ENCODE measurements around the gene AFAP1L2.

Gene AFAP1L2

DNA sequence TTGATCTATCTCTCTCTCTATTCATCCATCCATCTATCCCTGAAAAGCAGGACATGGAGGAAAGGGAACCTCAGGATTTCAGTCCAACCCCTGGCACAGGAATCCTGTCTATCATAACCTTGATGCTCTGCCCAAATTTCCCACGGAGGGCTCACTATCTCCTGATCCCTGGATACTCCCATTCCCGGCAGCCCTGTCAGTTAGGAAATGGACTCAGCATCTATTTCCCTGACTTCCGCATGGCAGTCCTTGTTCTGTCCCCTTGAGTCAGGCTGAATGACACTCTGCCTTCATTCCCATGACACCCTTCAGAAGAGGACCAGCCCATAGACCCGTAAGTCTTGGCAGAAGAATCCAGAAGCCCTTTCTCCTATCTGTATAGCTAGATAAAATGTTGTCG, 87.6 kb downstream of the AFAP1L2 start:
- in situ Hi-C loops (cut with HindIII; ENCODE audit: low sequenced_read_pairs) = no loop called here

DNA sequence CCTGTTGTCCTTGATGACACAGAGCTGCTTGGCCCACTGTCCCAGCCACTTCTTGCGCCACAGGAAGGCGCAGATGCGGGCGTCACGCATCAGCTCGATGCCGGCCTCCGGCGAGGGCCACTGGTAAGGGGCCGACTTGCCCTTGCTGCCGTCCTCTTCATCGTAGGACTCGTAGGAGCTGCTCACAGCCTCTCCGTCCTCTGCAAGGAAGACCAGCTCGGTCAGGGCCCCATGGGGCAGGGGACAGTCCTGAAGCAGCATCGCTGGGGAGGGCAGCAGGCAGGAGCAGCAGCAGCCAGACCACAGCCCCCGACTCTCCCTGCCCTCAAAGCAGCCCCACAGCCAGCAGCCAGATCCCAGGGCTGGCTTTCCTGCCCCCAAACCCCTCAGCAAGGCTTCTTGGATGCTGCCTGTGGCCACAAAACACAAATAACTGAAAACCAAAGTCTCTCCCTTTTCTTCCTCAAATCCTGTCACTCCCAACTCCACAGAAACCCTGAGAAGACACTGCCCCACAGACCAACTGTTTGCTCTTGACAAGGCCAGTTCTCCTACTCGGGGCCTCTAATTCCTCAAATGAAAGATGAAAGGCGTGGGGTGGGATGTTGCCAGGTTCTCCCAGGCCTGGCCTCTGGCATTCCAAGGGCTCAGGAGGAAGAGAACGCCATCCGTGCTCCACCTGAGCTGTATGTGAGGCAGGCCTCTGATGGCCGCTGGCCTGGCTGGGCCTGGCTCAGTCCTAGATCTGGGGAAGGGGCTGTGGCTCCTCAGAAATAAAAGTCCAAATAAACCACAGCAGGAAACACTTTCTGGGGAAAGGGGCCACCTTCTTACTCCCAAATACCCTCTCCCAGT, 88.5 kb downstream of the AFAP1L2 start:
- in situ Hi-C loops (cut with HindIII; ENCODE audit: low sequenced_read_pairs) = no loop called here

DNA sequence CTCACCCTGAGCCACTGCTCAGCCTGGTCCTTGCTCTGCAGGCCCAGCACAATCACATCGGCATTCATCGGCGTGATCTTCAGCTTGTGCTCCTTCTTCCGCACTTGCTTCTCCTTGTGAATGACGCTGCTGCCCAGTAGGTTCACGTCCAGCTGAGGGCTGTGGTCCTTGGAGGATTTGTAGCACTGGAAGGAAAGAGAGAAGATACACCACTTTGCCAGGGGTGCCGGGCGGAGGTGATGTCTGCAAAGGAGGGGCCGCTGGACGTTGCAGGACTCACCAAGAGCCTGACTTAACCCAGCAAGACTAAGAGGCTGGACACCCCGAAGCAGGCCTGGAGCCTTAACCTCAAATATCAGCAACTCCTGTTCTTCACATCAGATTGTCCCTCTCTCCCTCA, 90.4 kb downstream of the AFAP1L2 start:
- in situ Hi-C loops (cut with HindIII; ENCODE audit: low sequenced_read_pairs) = no loop called here

DNA sequence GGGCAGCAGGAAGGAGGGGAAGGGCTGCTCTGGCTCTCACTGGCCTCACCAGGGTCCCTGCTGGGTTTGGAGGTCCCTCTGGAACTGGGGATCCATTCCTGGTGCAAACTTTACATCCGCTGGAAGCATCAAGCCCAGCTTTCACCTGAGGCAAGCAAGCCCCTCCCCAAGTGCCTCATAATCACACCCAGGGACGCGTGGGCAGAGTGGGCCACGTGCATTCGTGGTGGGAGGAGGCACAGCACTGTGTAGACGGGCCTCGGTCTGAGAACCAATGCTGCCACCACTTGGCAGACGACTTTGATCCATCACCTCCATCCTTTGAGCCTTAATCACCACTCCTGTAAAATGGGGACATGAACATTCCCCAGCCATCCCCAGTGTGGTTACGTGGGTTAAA, 91.2 kb downstream of the AFAP1L2 start:
- in situ Hi-C loops (cut with HindIII; ENCODE audit: low sequenced_read_pairs) = no loop called here

DNA sequence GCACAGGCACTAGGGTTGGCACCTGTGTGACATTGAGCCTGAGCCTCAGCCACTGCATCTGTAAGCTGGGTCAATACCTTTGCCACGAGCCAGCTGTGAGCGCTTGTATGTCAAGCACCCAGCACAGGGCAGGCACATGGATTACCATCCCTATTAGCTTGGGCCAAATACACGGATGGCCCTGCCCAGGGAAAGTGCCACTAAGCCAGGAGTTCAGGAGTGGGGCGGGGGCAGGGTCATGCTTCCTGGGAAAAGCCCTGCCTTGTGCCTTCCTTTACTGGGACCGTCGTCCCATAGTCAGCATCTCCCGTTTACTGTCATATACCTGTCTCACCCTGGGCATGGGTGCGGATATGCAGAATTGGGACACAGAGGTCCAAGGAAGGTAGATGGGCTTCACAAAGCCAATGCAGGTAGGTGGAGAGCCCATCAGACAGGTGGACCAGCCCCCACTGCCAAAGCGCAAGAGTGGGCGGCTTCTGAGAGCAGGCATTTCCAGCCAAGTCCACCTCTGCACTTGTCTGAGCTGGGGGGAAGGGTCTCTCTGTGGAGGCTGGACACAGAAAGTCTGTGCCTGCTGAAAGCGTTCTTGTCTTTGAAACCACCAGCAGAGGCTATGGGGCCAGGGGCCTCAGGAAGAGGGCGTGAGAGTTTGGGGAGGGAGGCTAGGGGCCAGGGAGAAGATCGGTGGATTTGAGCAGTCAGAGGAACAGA, 92.6 kb downstream of the AFAP1L2 start:
- in situ Hi-C loops (cut with HindIII; ENCODE audit: low sequenced_read_pairs) = no loop called here

DNA sequence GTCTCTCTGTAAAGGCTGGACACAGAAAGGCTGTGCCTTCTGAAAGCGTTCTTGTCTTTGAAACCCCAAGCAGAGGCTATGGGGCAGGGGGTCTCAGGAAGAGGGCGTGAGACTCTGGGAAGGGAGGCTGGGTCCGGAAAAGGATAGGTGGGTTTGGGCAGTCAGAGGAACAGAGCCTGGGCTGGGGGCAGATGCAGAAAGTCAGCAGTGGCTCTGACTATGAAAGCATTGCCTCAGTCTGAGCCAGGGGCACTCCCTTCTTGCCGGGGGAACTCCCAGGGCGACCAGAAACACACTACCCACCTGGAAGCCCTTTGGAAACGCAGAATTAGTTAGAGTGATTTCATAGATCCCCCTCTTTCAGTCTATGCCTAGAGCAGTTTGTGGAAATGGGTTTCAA, 93.3 kb downstream of the AFAP1L2 start:
- in situ Hi-C loops (cut with HindIII; ENCODE audit: low sequenced_read_pairs) = no loop called here

DNA sequence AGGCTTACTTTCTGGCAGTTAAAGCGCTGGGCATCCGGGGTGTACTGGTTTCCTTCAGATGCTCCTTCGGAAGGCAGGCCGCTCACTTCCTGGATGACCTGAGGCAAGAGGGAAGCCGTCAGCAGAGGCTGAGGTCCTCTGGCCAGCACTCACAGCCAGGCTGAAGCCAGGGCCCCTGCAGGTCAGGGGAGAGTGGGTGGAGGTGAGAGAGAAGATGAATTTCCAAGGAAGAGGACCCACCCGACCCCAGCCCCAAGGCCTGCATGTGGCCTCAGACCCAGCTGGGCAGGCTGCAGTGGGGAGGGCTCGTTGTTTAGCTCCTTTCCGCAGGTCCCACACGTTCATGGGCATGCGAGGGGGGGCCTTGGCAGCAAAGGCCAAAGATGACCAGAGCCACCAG, 94.0 kb downstream of the AFAP1L2 start:
- in situ Hi-C loops (cut with HindIII; ENCODE audit: low sequenced_read_pairs) = no loop called here

DNA sequence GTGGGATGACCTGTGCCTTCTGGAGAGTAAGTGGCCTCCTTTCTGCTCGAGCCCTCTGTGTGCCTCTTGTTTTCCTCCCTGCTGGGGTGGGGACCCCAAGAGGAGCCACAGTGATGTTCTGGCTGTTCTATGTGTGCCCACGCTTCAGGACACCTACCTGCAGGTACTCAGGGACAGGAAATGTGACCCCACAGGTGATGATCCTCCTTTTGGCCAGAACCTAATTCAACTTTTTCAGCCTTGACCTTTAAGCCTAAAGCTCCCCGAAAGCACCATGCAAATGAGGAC, 95.0 kb downstream of the AFAP1L2 start:
- in situ Hi-C loops (cut with HindIII; ENCODE audit: low sequenced_read_pairs) = no loop called here

DNA sequence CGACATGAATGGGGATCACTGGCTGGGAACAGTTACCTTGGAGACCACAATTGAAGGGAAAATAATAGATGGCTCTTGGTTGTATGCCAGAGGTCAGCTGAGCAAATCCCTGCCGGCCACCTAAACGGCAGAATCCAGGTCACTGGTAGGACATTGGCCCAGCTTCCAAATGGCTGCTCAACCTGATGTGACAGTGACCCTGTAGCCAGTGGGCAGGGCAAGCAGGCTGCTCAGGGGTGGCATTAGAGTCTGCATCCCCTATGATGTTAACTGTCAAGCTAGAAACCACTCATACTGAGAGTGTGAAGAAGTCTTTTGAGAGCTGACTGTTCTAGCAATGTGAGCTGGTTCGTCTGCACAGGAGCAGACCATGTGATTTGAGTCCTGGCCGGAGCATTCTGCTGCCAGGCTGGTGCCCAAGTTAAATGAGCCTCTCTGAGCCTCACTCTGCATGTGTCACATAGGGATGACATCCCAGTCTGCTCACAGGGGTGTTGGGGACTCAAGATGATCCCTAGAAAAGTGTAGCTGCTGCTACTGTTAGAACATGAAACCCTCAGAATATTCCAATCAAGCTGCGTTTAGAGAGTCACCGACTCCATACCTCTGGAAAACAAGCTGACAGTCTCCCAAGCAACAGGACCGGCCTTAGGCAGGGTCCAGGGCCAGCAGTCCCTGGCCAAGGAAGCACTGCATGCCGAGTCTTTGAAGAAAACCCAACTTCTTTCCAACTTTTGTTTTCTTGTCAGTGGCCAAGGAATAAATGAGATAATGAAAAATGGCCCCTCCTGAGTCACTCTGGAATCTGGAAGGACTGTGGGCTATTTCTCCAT, 95.6 kb downstream of the AFAP1L2 start:
- in situ Hi-C loops (cut with HindIII; ENCODE audit: low sequenced_read_pairs) = no loop called here

DNA sequence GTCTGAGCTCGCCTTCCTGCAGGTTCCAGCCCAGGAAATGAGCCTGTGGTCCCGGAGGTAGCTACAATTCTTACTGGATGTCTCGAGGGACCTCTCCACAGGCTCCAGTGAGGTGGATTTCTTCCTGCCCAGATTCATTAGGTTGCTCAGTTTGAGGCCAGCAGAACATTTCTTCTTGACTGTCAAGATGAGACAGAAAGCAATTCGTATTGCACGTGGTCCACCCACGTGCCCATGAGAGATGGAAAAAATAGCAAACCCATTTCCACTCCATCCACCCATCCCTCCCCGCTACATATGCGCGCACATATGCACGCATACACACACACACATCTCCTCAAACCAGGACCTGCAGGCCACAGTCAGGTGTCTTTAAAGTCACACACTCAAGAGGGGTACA, 96.6 kb downstream of the AFAP1L2 start:
- in situ Hi-C loops (cut with HindIII; ENCODE audit: low sequenced_read_pairs) = no loop called here

DNA sequence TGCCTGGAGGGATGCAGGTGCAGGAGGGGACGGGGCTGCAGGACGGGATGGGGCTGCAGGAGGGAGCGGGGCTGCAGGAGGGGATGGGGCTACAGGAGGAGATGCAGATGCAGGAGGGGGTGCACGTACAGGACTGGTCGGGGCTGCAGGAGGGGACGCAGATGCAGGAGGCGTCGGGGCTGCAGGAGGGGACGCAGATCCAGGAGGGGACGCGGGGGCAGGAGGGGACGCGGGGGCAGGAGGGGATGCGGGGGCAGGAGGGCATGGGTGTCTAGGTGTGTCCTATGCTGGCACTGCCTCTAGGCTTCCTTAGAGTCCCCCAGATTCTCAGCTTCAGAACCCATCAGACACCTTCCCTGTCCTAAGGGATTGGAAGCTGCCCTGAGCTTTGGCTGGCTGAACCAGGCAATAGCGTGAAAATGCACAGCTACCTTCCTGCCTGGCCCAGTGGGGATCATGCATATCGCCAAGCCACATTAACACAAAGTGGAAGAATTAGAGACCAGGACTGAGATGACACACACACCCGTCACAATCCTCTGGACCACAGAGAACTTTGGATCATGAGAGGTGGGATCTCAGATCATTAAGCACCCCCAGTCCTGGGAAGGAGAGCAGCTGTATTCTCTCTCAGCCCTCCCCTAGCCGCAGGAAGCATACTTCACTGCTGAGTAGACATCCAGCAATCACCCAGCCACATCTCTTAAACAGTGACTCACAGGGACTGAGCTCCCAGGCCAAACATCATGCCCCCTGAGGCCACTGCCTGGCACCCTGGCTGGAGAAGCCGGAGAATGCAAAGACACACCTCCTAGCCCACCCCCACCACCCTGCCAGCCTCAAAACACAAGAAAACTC, 98.0 kb downstream of the AFAP1L2 start:
- in situ Hi-C loops (cut with HindIII; ENCODE audit: low sequenced_read_pairs) = no loop called here

DNA sequence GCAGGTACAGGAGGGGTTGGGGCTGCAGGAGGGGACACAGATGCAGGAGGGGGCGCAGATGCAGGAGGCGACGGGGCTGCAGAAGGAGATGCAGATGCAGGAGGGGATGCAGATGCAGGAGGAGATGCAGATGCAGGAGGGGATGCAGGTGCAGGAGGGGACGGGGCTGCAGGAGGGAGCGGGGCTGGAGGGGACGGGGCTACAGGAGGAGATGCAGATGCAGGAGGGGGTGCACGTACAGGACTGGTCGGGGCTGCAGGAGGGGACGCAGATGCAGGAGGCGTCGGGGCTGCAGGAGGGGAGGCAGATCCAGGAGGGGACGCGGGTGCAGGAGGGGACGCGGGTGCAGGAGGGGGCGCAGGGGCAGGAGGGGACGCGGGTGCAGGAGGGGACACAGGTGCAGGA, 98.8 kb downstream of the AFAP1L2 start:
- in situ Hi-C loops (cut with HindIII; ENCODE audit: low sequenced_read_pairs) = no loop called here

DNA sequence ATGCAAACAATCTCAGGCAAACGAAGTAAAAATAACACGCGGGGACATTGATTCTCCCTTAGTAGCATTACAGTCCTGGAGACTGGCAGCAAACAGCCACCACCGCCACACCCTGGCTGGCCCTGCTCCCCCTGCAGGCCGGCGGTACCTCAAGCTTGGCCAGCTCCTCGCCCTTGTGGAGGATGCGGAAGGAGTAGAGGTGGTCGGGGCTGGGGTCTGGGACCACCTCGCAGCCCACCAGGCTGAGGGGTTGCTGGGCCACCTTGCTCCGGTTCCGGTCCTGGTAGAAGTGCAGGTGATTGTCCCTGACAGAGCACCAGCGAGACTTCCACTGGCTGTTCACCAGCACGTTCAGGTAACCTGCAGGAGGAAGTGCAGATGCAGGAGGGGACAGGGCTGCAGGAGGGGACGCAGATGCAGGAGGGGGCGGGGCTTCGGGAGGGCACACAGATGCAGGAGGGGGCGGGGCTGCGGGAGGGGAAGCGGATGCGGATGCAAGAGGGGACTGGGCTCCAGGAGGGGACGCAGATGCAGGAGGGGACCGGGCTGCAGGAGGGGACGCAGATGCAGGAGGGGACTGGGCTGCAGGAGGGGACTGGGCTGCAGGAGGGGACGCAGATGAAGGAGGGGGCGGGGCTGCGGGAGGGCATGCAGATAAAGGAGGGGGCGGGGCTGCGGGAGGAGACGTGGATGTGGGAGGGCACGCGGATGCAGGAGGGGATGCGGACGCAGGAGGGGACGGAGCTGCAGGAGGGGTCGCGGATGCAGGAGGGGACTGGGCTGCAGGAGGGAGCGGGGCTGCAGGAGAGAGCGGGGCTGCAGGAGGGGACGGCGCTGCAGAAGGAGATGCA, 99.5 kb downstream of the AFAP1L2 start:
- in situ Hi-C loops (cut with HindIII; ENCODE audit: low sequenced_read_pairs) = loop anchor here (5.0 kb wide), 2 partner anchors 128 to 243 kb away; no protein-coding TSS in a partner anchor

DNA sequence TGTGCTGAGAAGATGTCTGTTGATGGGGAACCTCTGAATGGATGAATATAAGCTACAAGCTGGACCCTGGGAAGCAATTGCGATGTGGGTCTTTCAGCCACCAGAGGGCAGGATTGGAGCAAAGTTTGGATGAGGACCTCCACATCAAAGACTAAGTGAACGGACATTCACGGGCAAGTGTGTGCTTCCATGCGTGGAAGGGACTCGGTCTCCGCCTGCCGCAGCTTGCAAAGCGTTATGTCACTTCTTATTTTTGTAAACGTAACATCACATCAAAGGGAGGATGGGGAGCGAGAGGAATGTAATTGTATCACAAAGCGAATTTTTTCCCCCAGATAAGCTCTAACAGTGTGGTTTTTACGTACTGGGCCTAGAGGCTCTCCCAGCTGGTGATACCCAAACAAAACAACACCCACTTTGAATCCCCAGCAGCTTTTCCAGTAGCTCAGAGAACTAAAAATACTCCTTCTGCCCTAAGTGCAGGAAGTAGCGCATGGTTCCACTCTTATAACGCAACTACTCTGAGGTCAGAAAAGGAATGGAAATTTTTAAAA, 100.2 kb downstream of the AFAP1L2 start:
- in situ Hi-C loops (cut with HindIII; ENCODE audit: low sequenced_read_pairs) = loop anchor here (5.0 kb wide), 2 partner anchors 128 to 243 kb away; no protein-coding TSS in a partner anchor

DNA sequence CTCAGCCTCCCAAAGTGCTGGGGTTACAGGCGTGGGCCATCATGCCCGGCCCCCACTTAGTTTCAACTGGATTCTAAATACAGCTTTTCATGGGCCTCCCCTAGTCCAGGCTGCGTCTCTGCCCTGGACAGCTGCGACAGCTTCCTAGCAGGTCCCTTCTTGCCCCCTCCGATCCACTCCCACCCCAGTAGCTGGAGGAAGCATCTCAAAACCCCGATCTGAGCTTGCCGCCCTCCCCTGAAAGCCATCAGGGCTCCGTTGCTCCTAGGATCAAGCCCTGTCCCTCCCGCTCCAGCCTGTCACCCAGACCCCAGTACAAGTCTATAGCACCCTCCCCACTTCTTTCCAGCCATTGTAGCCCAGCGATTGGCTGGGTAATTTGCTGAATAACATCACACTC, 100.7 kb downstream of the AFAP1L2 start:
- in situ Hi-C loops (cut with HindIII; ENCODE audit: low sequenced_read_pairs) = loop anchor here (5.0 kb wide), 2 partner anchors 129 to 244 kb away; no protein-coding TSS in a partner anchor

DNA sequence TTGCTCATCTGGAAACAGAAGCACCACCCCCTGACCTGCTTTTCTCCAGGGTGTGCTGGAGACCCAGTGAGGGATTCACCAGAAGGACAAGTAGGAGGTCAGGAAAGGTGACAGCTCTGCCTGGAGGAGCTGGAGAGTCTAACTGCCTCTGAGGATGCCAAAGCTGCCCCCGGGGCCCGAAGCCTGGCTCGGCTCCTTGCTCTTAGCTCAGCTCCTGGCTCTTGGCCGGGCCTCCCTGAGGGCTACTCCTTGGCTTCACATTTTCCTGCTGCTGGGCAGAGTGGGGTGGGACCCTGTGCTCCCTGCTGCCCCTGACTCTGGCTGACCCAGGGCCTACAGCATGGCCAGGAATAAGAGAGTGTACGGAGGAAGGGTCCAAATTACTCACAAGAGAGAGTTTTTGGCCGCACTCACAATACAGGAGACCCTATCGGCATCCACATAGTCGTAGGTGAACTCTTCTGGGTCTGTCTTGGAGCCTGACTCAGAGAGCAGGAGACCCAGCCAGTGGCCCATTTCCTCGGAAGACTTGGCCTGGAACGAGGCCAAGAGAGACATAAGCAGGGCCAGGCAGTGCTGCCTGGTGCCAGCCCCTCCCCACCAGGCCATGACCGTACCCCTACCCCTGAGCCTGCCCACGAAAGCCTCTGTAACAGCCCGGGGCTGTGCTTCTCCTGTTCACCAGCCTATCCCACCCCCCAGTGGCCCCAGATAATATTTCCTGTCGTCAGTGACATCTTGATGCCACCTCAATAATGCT, 102.2 kb downstream of the AFAP1L2 start:
- in situ Hi-C loops (cut with HindIII; ENCODE audit: low sequenced_read_pairs) = loop anchor here (5.0 kb wide), 2 partner anchors 130 to 245 kb away; no protein-coding TSS in a partner anchor

DNA sequence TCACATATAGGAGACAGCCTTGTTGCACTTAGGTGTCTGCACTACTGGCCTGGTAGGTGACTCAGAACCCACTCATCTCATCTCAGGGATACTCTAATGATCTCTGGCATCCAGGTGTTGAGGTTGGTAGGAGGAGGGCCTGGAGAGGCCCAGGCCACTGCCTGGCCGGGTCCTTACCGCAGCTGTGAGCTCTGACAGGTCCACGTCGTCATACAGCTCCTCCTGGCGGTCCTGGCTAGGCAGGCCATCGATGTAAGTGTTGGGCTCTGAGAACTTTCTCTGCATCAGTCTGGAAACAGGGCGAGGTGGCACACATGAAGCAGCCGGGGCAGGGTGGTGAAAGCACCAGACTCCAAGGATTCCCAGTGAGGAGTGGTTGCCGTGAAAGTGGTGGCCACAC, 103.1 kb downstream of the AFAP1L2 start:
- in situ Hi-C loops (cut with HindIII; ENCODE audit: low sequenced_read_pairs) = loop anchor here (5.0 kb wide), 2 partner anchors 131 to 246 kb away; no protein-coding TSS in a partner anchor

DNA sequence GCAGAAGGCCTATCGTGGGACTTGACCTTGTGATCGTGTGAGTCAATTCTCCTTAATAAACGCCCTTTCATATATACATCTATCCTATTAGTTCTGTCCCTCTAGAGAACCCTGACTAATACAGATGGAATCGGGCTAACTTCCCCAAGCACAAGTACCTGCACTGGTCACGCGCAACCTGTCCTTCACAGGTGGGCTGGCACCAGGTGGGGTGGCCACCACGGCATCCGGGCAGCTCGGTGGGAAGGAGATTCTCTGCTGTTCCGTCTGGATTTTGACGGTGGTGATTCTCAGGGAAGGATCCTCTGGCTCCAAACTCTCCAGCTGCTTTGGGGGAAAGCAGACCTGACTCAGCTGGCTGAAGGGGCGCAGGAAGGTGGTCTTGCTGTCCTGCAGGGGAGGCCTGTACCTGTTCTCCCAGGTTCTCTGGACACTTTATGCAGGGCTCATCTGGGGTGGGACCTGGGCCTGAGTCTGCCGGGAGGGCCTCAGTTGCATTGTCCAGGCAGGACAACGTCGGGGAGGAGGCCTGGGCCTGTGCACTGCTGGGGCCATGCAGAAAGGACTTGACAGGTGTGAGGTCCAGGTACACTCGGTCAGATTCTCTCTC, 104.2 kb downstream of the AFAP1L2 start:
- in situ Hi-C loops (cut with HindIII; ENCODE audit: low sequenced_read_pairs) = loop anchor here (5.0 kb wide), 2 partner anchors 132 to 247 kb away; no protein-coding TSS in a partner anchor

Data from DLD1 (cell line).